ENCODE measurements around the gene DYNLL1.

The DYNLL1 gene

GRCh38 chr12:120469450-120470149 is 26.3 kb upstream of the DYNLL1 start, which contains the start of gene SRSF9:
Gene SRSF9 (minus strand): TSS chr12:120469748. CDS start chr12:120469609, 139 bp downstream.
- no peaks in the 10 kb centered on the region for H3K27me3 ChIP-seq (ENCODE audit: control insufficient read depth, low read length)
- peaks cover 16% of the 10 kb centered on the region for H3F3A ChIP-seq (ENCODE audit: control insufficient read depth, insufficient read depth)
- no peaks in the 10 kb centered on the region for H3K9me3 ChIP-seq (ENCODE audit: control insufficient read depth, insufficient read depth, low read length)
- peaks cover 49% of the 10 kb centered on the region for H3K36me3 ChIP-seq (ENCODE audit: control insufficient read depth, low read length)
- peak; percentile 89 for TF ChIP-seq CTCF (IDR thresholded peaks at IDR 0.05; ENCODE audit: low read depth, low read length, poor library complexity, severe bottlenecking)
- TF ChIP-seq EZH2phosphoT487 (IDR thresholded peaks at IDR 0.05; ENCODE audit: borderline replicate concordance, low read length): no peak
- H3K9me2 ChIP-seq (replicated peaks; ENCODE audit: control insufficient read depth, low read length): no peaks in the 10 kb centered on the region
- H3K79me2 ChIP-seq (ENCODE audit: control insufficient read depth, low read length): peaks cover 93% of the 10 kb centered on the region
- H3K4me2 ChIP-seq (ENCODE audit: low read length): peak within 1 kb of the TSS; percentile 98
- peak within 1 kb of the TSS; percentile 66 for H3K27ac ChIP-seq (ENCODE audit: low read depth, low read length)
- H4K20me1 ChIP-seq (ENCODE audit: control insufficient read depth, insufficient read depth, low read depth, low read length): peaks cover 36% of the 10 kb centered on the region
- H3K4me1 ChIP-seq (ENCODE audit: control insufficient read depth, low read length): peaks cover 58% of the 10 kb centered on the region
- H3K4me3 ChIP-seq (ENCODE audit: low read length): peak within 1 kb of the TSS; percentile 98

GRCh38 chr12:120470150-120470784 is 25.6 kb upstream of the DYNLL1 start:
- Histone ChIP-seq H3K9me2 (replicated peaks; ENCODE audit: control insufficient read depth, low read length) (no peaks in the 10 kb centered on the region), H3K4me3 (ENCODE audit: low read length) (peak overlapping the region; percentile 98), H3K79me2 (ENCODE audit: control insufficient read depth, low read length) (peaks cover 92% of the 10 kb centered on the region), H3K4me1 (ENCODE audit: control insufficient read depth, low read length) (peaks cover 64% of the 10 kb centered on the region), H3K36me3 (ENCODE audit: control insufficient read depth, low read length) (peaks cover 43% of the 10 kb centered on the region), H3K9me3 (ENCODE audit: control insufficient read depth, insufficient read depth, low read length) (no peaks in the 10 kb centered on the region), H3K27me3 (ENCODE audit: control insufficient read depth, low read length) (no peaks in the 10 kb centered on the region), H3K4me2 (ENCODE audit: low read length) (peak overlapping the region; percentile 98), H3K27ac (ENCODE audit: low read depth, low read length) (peak overlapping the region; percentile 66), H4K20me1 (ENCODE audit: control insufficient read depth, insufficient read depth, low read depth, low read length) (peaks cover 36% of the 10 kb centered on the region), H3F3A (ENCODE audit: control insufficient read depth, insufficient read depth) (peaks cover 15% of the 10 kb centered on the region; the same call in 1 of the 2 replicates)
- TF ChIP-seq CTCF (IDR thresholded peaks at IDR 0.05; ENCODE audit: low read depth, low read length, poor library complexity, severe bottlenecking) (no peak), EZH2phosphoT487 (IDR thresholded peaks at IDR 0.05; ENCODE audit: borderline replicate concordance, low read length) (no peak)

DNA sequence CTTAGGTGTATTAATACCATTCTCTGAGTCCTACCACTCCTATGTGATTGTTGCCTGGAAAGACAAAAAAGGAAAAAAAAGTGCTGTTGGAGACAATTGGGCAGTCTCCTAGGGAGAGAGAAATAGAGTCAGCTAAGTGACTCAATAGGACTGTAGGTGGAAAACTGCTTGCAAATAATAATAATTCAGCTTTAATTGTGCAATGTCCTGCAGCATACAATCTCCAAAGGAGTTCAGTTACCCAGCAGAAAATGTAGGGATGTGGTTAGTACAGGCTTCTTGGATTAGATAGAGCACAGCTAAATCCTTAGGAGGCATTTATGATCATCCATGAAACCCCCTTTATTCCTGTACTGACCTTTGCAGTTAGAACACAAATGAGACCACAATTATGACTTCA is 23.4 kb upstream of the DYNLL1 start:
- Histone ChIP-seq H3K36me3 (ENCODE audit: control insufficient read depth, low read length) (peaks cover 20% of the 10 kb centered on the region), H3K4me2 (ENCODE audit: low read length) (peak overlapping the region; percentile 98), H4K20me1 (ENCODE audit: control insufficient read depth, insufficient read depth, low read depth, low read length) (peaks cover 14% of the 10 kb centered on the region), H3K79me2 (ENCODE audit: control insufficient read depth, low read length) (peaks cover 75% of the 10 kb centered on the region), H3K4me1 (ENCODE audit: control insufficient read depth, low read length) (peaks cover 60% of the 10 kb centered on the region), H3K27me3 (ENCODE audit: control insufficient read depth, low read length) (no peaks in the 10 kb centered on the region), H3F3A (ENCODE audit: control insufficient read depth, insufficient read depth) (peaks cover 12% of the 10 kb centered on the region; the same call in 1 of the 2 replicates), H3K4me3 (ENCODE audit: low read length) (peak overlapping the region; percentile 98; the same call in 1 of the 2 replicates), H3K27ac (ENCODE audit: low read depth, low read length) (no peak overlapping the region), H3K9me2 (replicated peaks; ENCODE audit: control insufficient read depth, low read length) (no peaks in the 10 kb centered on the region), H3K9me3 (ENCODE audit: control insufficient read depth, insufficient read depth, low read length) (no peaks in the 10 kb centered on the region)
- TF ChIP-seq CTCF (IDR thresholded peaks at IDR 0.05; ENCODE audit: low read depth, low read length, poor library complexity, severe bottlenecking) (no peak), EZH2phosphoT487 (IDR thresholded peaks at IDR 0.05; ENCODE audit: borderline replicate concordance, low read length) (no peak)

All from DOHH2 (cell line).